Retina (tissue), 1 donor: Measurements from ENCODE around the gene FASLG.
"Not testable (repeated sequence)": the region's sequence is repeated elsewhere in the genome, so short reads cannot be mapped to it uniquely, and the experiment has no call there.

Experiments
- DNase-seq: peaks from one replicate; pipeline ENCODE4 v3.0.0-alpha.2; 2016

The FASLG gene

DNA sequence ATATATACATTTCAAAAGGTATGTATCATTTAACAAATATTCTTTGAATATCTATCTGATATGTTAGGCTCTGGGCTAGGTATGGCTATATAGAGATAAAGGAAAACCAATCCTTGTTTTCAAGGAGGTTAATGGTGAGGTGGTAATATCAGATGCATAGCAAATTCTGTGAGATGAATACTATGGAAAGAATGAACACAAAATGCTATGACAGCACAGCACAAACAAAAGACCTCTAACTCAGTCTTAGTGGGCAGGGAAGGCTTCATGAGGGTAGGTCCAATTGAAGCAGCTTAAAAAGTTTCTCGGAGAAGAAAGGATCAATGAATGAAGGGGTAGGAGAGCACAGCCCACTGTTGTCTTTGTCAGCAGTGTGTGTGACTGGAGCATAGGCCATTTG, 27.2 kb downstream of the FASLG start:
- DNase-seq: no peak

DNA sequence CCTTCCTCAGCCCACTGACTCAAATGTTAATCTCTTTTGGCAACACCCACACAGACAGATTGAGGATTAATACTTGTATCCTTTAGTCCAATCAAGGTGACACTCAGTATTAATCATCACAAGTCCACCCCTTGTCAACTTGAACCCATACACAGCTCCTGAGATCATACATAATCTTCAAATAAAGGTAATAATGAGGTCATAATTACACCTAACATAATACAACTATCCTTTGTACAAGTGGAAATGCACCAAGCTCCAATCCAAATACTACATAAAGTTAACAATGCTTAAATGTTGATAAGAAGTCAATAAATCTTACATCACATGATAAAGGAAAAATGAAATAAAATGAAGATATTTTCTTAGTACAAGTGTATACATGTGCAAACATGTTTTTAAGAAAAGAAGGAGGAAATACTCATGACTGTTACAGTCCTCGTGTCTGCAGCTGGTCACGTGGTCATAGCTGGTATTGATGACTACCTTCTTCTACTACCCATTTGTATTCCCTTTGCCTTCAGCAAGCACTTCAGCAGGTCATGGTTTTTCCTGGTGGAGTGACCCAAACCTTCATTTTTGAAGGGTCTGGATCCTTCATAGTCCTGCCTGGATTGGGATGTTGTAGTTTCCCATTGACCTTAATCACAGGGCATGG, 29.7 kb downstream of the FASLG start:
- not testable (repeated sequence) for DNase-seq

DNA sequence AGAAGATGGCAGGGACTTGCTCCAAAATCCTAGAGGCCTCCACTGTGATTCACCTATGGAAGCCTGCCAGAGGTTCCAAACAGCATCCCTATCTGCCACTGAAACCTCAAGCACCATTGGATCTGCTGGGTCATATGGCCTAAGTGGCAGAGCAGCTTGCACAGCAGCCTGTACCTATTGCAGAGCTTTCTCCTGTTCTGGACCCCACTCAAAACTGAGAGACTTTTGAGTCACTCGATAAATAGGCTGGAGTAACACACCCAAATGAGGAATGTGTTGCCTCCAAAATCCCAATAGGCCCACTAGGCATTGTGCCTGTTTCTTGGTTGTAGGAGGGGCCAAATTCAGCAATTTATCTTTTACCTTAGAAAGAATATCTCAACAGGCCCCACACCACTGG, 32.0 kb downstream of the FASLG start:
- not testable (repeated sequence) for DNase-seq

DNA sequence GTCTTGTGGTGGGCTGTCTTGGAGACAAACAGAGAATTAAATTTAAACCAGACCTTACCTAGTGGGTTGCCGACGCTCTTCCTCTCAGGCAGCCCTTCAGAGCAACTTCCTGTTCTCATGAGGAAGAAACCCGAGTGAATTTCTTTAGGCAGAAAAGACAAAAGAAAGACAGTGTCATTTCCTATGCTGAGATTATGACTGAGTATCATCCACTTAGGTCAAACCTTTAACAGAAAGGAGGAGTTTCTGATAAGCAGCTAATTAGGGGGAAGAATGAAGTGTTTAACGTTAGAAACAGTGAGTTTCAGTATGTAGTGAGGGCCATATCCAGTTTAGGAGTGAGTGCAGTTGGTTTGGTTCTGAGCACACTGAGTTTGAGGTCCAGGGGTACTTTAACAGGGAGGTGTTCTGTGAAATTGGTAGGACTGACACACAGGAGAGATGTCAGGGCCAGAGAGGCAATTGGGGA, 38.7 kb downstream of the FASLG start:
- no peak for DNase-seq

DNA sequence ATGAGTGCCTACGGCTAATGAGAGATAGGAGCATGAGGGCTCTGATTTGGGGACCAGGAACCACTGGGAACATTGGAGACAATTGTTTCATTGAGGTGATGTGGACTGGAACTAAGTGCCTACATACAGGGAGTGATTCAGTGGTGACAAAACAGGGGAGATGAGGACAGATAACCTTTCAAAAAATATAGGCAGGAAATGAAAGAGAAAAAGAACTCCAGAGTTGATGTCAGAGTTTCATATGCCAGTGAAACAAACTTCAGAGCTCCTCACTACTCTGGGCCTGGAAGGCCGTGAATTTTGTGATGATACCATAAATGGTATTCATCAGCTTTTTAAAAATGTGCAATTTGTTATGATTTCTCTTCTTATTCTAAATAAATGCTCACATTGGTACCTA, 39.3 kb downstream of the FASLG start:
- DNase-seq: no peak

DNA sequence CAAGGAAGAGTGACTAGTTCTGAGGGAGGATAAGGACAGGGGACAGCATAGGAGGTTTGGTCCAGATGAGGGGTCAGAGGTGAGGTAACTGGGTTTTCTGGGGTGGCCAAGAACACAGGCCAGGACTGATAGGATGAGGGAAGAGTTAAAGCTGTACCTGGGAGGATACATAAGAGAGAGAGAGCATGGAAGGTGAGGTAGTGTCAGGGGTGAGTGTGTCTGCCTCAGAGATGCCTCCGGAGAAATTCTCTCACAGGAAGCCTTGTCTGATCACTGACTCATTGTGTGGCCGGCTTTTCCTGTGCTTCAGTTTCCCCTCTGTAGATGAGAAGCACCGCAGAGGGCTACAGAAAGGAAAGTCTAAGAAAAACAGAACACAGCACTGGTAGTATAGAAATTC, 40.2 kb downstream of the FASLG start:
- DNase-seq: no peak

DNA sequence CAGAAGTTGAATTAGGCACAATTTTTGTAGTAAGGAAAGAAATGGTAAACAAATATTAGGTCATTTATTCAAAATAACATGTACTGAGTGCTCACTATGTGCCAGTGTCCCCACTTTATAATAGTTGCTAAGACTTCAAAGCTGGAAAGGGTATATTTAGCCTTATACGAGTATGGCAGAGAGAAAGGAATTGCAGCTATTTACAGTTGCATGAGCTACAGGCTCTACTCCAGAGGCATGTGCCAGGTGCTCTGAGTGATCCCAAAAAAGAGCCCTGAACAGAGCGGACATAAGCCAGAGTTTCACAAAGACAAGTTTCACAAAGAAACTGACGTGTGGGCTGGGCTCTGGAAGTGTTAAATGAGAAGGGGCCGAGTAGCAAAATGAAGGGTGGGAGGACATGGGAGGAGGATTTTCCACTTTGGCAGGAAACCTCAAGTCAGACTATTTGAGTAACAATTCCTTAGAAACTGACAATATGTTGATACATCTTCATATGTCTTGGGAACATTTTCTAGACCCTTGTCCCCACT, 40.9 kb downstream of the FASLG start:
- no peak for DNase-seq

DNA sequence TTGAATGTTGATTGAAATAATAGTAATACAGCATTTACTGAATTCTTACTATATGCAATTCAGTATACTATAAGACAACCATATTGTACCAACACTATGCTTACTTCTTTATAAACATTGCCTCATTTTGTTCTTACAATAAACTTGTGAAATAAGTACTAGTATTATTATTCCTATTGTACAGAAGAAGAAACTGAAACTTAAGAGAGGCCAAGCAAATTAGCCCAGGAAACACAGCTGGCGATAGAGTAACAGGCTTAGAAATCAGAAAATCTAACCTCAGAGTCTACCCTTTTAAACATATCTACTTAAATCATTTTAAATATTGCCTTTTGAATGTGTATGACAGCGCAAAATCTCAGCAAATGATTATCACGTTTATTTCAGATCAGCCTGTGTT, 41.7 kb downstream of the FASLG start:
- DNase-seq: no peak

DNA sequence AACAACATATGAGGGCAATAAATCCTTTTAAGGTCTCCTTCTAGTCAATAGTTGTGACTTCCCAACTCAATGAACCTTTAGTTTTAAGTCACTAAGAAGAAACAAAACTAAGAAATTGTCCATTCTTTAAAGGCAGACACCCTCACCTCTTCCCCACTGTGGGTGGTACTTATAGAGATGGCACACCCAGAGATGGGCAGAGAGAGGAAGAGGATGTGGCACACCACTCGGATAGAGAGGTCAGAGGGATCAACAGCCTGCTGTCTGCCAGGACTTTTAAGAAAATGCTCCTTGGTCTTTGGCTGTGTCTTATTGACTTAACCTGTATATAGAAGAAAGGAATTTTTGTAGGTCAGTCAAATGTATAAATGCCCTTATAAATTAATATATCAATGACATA, 45.1 kb downstream of the FASLG start:
- DNase-seq: no peak

DNA sequence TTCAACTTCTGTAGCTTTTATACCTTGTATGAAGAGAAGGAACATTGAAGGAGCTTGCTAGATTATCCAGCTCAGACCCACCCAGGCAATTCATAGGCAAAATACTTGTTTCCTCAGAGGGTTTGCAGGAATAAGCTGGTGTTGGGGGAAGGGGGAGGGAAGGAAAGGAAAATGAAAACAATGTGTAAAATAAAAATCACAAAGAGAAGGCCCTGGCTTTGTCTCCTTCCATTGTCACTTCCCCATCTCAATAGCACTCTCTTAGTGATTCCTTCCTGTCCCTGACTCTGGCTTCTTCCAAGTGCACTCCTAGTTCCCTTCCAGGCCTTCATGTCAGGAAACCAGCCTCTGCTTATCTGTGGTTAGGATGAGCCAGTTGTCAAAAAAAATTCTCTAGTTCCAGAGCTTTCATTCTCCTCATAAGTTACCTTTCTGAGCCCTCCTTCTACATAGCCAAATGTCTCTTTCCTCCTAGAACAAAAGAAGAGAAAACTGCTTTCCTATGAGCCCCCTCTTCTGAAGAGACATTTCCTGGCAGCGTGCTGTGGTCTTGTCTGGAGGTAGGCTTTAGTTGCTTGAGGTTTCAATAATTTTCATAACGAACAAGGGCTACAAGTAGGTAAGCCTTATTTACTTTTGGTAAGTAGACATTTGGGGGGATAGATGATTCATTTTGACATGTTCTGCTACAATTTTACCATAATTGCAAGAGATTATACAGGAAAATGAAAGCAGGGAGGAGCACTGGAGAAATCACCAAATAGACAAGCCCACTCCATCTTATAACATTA, 45.7 kb downstream of the FASLG start:
- DNase-seq: no peak

DNA sequence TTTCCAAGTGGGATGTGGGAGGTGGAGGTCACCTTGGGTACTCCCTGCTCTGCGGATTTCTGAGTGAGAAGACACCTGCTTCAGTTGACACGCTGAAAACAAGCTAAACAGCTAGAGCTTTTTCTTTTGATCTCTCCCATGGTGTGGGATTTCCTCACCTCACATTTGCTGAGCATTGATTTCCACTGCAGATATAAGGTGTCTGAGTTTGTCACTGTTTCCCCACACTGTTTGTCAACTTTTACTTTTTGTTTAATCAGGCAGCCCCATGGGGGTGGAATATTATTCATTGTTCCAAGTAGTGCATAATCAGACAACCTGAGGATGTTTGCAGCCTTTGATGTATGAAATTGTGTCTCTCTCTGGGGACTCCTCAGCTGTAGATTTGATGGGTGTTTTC, 49.5 kb downstream of the FASLG start:
- no peak for DNase-seq

DNA sequence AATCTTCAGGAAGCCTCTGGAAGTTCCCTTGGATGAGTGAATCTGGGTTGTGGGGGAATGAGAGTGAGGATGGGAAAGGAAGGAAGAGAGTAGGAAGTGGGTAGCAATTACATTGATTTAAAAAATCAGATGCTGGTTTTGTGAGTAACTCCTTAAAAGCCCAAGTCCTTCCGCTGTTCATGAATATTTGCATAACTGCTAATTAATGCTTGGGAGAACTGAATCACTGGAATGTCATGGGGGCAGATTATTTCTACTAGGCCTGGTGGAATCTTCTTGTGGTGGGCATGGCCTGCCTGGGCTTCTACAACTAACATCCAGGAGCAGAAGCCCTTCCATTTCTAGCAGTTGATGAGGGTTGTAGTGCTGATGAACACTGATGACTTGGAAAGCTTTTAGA, 52.7 kb downstream of the FASLG start:
- no peak for DNase-seq

DNA sequence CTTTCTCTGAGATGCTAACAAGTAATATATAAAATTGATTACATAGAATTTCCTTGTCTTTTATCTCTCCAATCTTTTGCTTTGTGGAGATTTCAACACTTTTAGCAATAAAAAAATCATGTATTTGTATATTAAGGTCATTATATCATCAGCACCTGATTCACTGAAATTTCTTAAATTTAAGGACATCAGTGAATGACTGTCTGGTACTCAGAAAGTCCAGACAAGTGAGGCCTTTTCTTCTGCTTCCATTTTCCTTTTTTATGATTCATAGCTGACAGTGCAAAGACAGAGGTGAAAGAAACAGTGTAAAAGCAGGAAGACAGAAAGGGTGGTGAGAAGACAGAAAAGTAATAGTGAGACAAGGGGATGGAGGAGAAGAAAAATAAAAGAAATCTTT, 54.6 kb downstream of the FASLG start:
- DNase-seq: no peak
